ENCODE data around the gene SLC2A10.

GRCh38 chr20:46752728-46753127, 43.3 kb downstream of the SLC2A10 start:
- TF ChIP-seq POLR2A (IDR thresholded peaks at IDR 0.05; ENCODE audit: low read depth, low read length) (no peak), POLR2AphosphoS5 (IDR thresholded peaks at IDR 0.05; ENCODE audit: low read depth, low read length) (no peak)

Data from GM12892 (cell line).